Endothelial cell of umbilical vein (primary cell): ENCODE results near the gene LTBP1. TPM values are rescaled to one million over a fixed set of nuclear protein-coding genes. Genes with fewer than 3 reads are reported as not detected.

Experiments
- BruUV-seq: library from RNA; stranded (reverse); fragments of 400-500 nt; replicated peaks from 2 replicates; lab custom pipeline; 2021; lab: Mats Ljungman, UMichigan
- CTCF ChIA-PET: fragments of 300-600, 350-600 bp; sonication (Branson Sonifier 250); formaldehyde crosslinking; loops from one replicate; lab custom pipeline; 2021; ENCODE audit warnings: antibody characterized with exemption, inconsistent platforms; lab: Charles Lee
- POLR2A ChIA-PET: fragments of 300-600, 350-600 bp; sonication (Branson Sonifier 250); formaldehyde crosslinking; loops from one replicate; lab custom pipeline; 2021; ENCODE audit warnings: antibody characterized with exemption, inconsistent platforms; lab: Charles Lee
- DNase-seq: peaks from one replicate; pipeline ENCODE4 v3.0.0-alpha.2; 2011; ENCODE audit warnings: low read depth, low spot score
- FAIRE-seq: peaks from 2 replicates; lab custom pipeline; 2011; peaks lifted over from hg19 to GRCh38; lab: Jason Lieb, UNC
- H2AFZ ChIP-seq: 2 replicates; pipeline ENCODE4 v1.6.0; 2012; ENCODE audit warnings: low read depth, low read length, control low read depth, inconsistent platforms
- H3K27ac ChIP-seq: 2 replicates; pipeline ENCODE4 v1.5.1; 2011; ENCODE audit warnings: low read depth, mild to moderate bottlenecking, control low read depth, low read length, moderate library complexity; ENCODE audit not compliant: insufficient read depth
- H3K27me3 ChIP-seq, 2 experiments: 2 replicates each; pipeline versions ENCODE4 v1.6.0 to v1.6.1; 2011; ENCODE audit warnings: low read length in 2 of 2, mixed read lengths in 1 of 2; ENCODE audit not compliant: control insufficient read depth in 2 of 2, insufficient read depth in 2 of 2
- H3K36me3 ChIP-seq, 2 experiments: 2 replicates in 1 of 2; 3 replicates in 1 of 2; pipeline ENCODE4 v1.5.1; 2011; ENCODE audit warnings: low read length in 2 of 2, mild to moderate bottlenecking in 1 of 2, moderate library complexity in 1 of 2; ENCODE audit not compliant: control insufficient read depth in 2 of 2, insufficient read depth in 2 of 2; ENCODE audit errors: extremely low read depth in 1 of 2
- H3K4me1 ChIP-seq: 3 replicates; pipeline ENCODE4 v1.5.1; 2011; ENCODE audit warnings: mild to moderate bottlenecking, low read length; ENCODE audit not compliant: control insufficient read depth, insufficient read depth; ENCODE audit errors: extremely low read depth
- H3K4me2 ChIP-seq: 2 replicates; pipeline ENCODE4 v1.6.1; 2011; ENCODE audit warnings: low read length, control low read depth, mixed read lengths; ENCODE audit not compliant: insufficient read depth
- H3K4me3 ChIP-seq, 3 experiments: fragments of 200-600 bp in 1 of 3; sonication (generic), shearing (Covaris generic) in 1 of 3; replicated peaks in 1 of 3; 2 replicates each; pipeline ENCODE4 v1.5.1; 2011 to 2016; ENCODE audit warnings: control low read depth in 3 of 3, low read length in 3 of 3, mild to moderate bottlenecking in 2 of 3, inconsistent platforms in 1 of 3, low read depth in 1 of 3, moderate library complexity in 1 of 3; ENCODE audit not compliant: insufficient read depth in 1 of 3
- H3K79me2 ChIP-seq: 2 replicates; pipeline ENCODE4 v1.6.0; 2012; ENCODE audit warnings: low read length, inconsistent platforms; ENCODE audit not compliant: control insufficient read depth, insufficient read depth
- H3K9ac ChIP-seq: replicated peaks from 2 replicates; pipeline ENCODE3; 2011; ENCODE audit warnings: low read length, control low read depth; ENCODE audit not compliant: insufficient read depth; ENCODE audit errors: extremely low read depth
- H3K9me1 ChIP-seq: replicated peaks from 3 replicates; pipeline ENCODE4 v1.6.0; 2011; ENCODE audit warnings: mild to moderate bottlenecking, low read length; ENCODE audit not compliant: control insufficient read depth, insufficient read depth; ENCODE audit errors: extremely low read depth
- H3K9me3 ChIP-seq: replicated peaks from 2 replicates; pipeline ENCODE4 v1.5.1; 2012; ENCODE audit warnings: low read length, inconsistent platforms; ENCODE audit not compliant: control insufficient read depth, insufficient read depth
- H4K20me1 ChIP-seq: replicated peaks from 2 replicates; pipeline ENCODE3; 2011; ENCODE audit warnings: mild to moderate bottlenecking, low read length; ENCODE audit not compliant: control insufficient read depth, insufficient read depth; ENCODE audit errors: extremely low read depth
- EZH2 ChIP-seq: IDR thresholded peaks from 2 replicates; pipeline ENCODE4 v1.6.1; 2012; ENCODE audit warnings: borderline replicate concordance, low read depth, mild to moderate bottlenecking, moderate library complexity, low read length, inconsistent platforms; ENCODE audit not compliant: severe bottlenecking
- POLR2A ChIP-seq: IDR thresholded peaks from 2 replicates; pipeline ENCODE4 v1.6.1; 2012; ENCODE audit warnings: low read depth, mild to moderate bottlenecking, control low read depth, low read length
- POLR2AphosphoS5 ChIP-seq: IDR thresholded peaks from 2 replicates; pipeline ENCODE4 v1.6.1; 2012; ENCODE audit warnings: low read depth, mild to moderate bottlenecking, control low read depth, low read length, moderate library complexity; ENCODE audit not compliant: insufficient read depth
- dilution Hi-C: fragments of 300-500 bp; cut with MboI; formaldehyde crosslinking; loops from one replicate; pipeline ENCODE4 v1.15.0; 2019; ENCODE audit warnings: low sequenced_read_pairs; ENCODE audit not compliant: extremely low pct_ligation_motif_present
- intact Hi-C: fragments of 100-400 bp; cut with micrococcal nuclease; formaldehyde crosslinking; loops from one replicate; pipeline ENCODE4 v1.10.0; 2022
- polyA plus RNA-seq, 4 experiments: library from polyadenylated mRNA; depleted of rRNA in 3 of 4; stranded (reverse) in 3 of 4; unstranded in 1 of 4; fragments of >200 nt; gene quantifications; 2 replicates each; pipeline versions ENCODE4 v1.2.1 to v1.2.3, GENCODE V29; 2011 to 2012; ENCODE audit warnings: missing spikeins in 1 of 4
- total RNA-seq: library from RNA; stranded (reverse); gene quantifications from 2 replicates; pipeline ENCODE4 v1.2.3, GENCODE V29; 2021
- TF ChIP-seq, protein P1 (sequence below): IDR thresholded peaks from 2 replicates; pipeline ENCODE4 v1.6.1; 2011; ENCODE audit not compliant: insufficient read depth, insufficient read length
- TF ChIP-seq, protein P2 (sequence below), 2 donors: IDR thresholded peaks; 1 replicate in 1 of 2; 2 replicates in 1 of 2; pipeline ENCODE4 v1.5.1; 2011; ENCODE audit warnings: low read length in 2 of 2, mild to moderate bottlenecking in 2 of 2, moderate library complexity in 2 of 2, control low read depth in 1 of 2, inconsistent platforms in 1 of 2, low read depth in 1 of 2; ENCODE audit not compliant: insufficient read depth in 1 of 2; ENCODE audit errors: extremely low read depth in 1 of 2

Gene LTBP1
- total and polyA plus RNA-seq, 2 donors (not counting 3 experiments of a cell fraction or from before 2014, with no cell fraction given) = 57.4 to 68.2 TPM

DNA sequence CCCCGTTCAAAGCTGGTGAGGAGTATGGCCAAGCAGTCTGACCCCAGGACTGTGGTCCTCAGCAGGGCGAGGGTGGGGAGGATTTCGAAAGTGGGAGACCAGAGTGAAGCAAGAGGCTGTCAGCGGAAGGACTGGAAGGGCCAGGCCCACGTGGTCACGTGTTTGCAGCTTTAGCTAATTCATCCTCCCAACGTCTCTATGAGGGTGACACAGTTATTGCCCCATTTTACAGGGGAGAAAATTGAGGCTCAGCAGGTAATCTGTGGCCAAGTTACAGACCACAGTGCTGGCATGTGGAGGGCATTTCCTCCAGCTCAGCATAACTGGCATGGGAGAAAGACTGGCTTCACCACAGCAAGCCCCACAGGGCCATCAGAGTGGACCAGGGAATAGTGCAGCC is 45.4 kb upstream of the LTBP1 start:
- no peaks in the 10 kb centered on the region for H3K9me1 ChIP-seq
- no peaks in the 10 kb centered on the region for H4K20me1 ChIP-seq
- BruUV-seq = no TSS peak
- H3K27ac ChIP-seq = no peak overlapping the region
- no peaks in the 10 kb centered on the region for H3K36me3 ChIP-seq
- TF ChIP-seq EZH2 = no peak
- TF ChIP-seq, protein P1, sequence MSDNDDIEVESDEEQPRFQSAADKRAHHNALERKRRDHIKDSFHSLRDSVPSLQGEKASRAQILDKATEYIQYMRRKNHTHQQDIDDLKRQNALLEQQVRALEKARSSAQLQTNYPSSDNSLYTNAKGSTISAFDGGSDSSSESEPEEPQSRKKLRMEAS = no peak
- H3K27me3 ChIP-seq = peaks cover 28 to 40% of the 10 kb centered on the region in 2 experiments
- H3K4me1 ChIP-seq = no peaks in the 10 kb centered on the region
- H3K9ac ChIP-seq = no peak overlapping the region
- H3K9me3 ChIP-seq = no peaks in the 10 kb centered on the region
- intact Hi-C loops (no loop called here), dilution Hi-C loops (no loop called here)
- DNase-seq (no peak), FAIRE-seq (no peak)
- ChIA-PET CTCF (no interaction called here), POLR2A (interaction anchor here (0.5 kb wide), 1 partner anchor 62 kb away, joined by 3 read pairs; no protein-coding TSS in a partner anchor)
- H2AFZ ChIP-seq = no peak overlapping the region
- no peak overlapping the region for H3K4me2 ChIP-seq
- H3K4me3 ChIP-seq = no peak overlapping the region
- no peaks in the 10 kb centered on the region for H3K79me2 ChIP-seq

DNA sequence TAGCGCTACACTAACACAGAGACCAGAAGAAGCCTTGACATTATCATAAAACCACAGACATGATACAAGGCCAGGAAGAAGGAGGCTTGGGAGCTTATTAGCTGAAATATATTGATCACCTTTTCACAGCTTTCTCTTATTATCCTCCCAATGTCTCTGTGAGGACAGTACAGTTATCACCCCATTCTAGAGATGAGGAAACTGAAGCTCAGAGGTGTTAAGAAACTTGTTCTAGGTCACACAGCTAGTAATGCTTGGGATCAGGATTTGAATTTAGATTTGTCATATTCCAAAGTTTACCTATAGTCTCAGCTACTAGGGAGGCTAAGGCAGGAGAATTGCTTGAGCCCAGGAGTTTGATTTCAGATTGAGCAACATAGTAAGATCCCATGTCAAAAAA is 44.6 kb upstream of the LTBP1 start:
- Histone ChIP-seq H3K36me3 (no peaks in the 10 kb centered on the region), H4K20me1 (no peaks in the 10 kb centered on the region), H3K27ac (no peak overlapping the region), H3K4me1 (no peaks in the 10 kb centered on the region), H3K9me1 (no peaks in the 10 kb centered on the region), H3K4me2 (no peak overlapping the region), H2AFZ (no peak overlapping the region), H3K4me3 (no peak overlapping the region), H3K27me3 (peaks cover 27 to 40% of the 10 kb centered on the region in 2 experiments), H3K9ac (no peak overlapping the region), H3K9me3 (no peaks in the 10 kb centered on the region), H3K79me2 (no peaks in the 10 kb centered on the region)
- no TSS peak for BruUV-seq
- POLR2A ChIA-PET = no interaction called here
- CTCF ChIA-PET = no interaction called here
- FAIRE-seq = no peak
- intact Hi-C loops (no loop called here), dilution Hi-C loops (no loop called here)
- no peak for DNase-seq
- TF ChIP-seq, protein P2, sequence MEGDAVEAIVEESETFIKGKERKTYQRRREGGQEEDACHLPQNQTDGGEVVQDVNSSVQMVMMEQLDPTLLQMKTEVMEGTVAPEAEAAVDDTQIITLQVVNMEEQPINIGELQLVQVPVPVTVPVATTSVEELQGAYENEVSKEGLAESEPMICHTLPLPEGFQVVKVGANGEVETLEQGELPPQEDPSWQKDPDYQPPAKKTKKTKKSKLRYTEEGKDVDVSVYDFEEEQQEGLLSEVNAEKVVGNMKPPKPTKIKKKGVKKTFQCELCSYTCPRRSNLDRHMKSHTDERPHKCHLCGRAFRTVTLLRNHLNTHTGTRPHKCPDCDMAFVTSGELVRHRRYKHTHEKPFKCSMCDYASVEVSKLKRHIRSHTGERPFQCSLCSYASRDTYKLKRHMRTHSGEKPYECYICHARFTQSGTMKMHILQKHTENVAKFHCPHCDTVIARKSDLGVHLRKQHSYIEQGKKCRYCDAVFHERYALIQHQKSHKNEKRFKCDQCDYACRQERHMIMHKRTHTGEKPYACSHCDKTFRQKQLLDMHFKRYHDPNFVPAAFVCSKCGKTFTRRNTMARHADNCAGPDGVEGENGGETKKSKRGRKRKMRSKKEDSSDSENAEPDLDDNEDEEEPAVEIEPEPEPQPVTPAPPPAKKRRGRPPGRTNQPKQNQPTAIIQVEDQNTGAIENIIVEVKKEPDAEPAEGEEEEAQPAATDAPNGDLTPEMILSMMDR (IDR thresholded peaks at IDR 0.05; ENCODE audit: extremely low read depth in 1 of 2, insufficient read depth in 1 of 2, low read depth in 1 of 2, low read length in 2 of 2) = no peak
- TF ChIP-seq POLR2AphosphoS5 (no peak), POLR2A (no peak)
